Left renal cortex interstitium (tissue), 4 donors: Measurements from ENCODE around the gene TSC22D2. TPM values are rescaled to one million over a fixed set of nuclear protein-coding genes. Genes with fewer than 3 reads are reported as not detected.

ENCODE experiments used
- DNase-seq, 4 donors: peaks; one replicate each; pipeline ENCODE4 v3.0.0-alpha.2; 2013; ENCODE audit warnings: low read depth in 4 of 4, low spot score in 2 of 4, missing footprints in 1 of 4
- polyA plus RNA-seq, 4 donors: library from polyadenylated mRNA; unstranded; fragments of 120-200 nt; gene quantifications; one replicate each; pipeline ENCODE4 v1.2.1, GENCODE V29; 2013; ENCODE audit not compliant: insufficient read length in 4 of 4

TSC22D2 gene
- polyA plus RNA-seq, result 10 to 100 TPM; 53.6 to 75.7 (median 62.7) TPM

DNA sequence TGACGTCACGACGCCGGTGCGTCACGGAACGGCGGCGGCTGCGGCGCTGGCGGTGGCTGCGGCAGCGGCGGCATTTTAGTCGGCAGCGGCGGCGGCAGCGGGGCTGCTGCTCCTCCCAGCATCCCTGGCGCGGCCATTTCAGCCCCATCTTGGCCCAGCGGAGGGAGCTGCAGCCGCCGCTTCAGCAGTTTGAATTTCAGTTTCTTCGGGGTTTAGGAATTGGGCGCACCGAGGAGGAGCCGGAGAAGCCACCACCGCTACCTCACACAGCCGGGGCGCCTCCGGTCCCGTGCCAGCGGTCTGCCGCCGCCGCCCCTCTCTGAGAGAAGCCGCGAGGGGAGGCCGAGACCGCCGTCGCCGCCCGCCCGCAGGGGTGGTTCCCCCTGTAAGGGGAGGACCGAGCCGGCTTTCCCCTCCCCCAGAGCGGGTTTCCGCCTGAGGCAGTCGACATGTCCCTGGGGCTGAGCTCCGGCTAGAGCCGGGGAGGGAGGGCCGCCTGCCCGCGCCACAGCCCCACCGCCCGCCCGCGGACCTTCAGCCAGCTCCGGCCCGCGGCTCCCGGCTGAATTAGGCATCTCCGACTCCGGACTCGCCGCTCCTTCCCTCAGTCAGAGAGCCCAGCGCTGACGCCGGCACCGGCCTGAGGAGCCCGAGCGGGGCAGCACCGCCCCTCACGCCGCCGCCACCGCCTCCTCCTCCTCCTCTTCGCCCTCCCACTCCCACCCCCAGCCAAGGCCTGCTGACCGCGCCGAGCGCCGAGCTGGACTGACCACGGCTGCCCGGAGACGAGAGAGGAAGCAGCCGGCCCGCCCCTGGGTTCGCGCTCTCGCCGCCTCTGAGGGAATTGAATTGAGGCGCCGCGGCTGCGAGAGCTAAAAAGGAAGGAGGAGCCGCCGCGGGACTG lies at the start of gene TSC22D2:
Gene TSC22D2, plus strand, starts transcription at position 78 of the 904 bp plus-strand sequence. CDS start 1,053 bp downstream, outside the sequence.
- DNase-seq, result peak in 3 of 4 donors; percentile 88 to 91 (median 91)

DNA sequence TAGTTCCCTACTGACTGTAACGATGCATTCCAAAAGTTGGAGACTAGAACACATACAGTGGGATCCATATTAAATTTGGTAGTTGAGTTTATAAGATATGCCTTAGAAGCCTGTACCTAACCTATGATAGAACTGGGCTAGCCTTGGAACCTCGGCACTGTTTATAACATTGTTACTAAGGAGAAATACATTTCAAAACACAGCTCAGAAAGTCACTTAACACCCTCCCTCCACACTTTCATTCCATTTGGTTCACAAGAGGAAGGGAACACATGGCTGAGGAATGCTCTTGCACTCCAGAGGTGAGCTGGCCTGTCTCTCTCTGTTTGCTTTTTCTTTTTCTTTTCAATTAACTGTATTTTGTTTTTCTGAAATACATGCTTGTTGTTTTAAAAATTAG lies 48.7 kb upstream of the TSC22D2 start:
- no peak for DNase-seq

DNA sequence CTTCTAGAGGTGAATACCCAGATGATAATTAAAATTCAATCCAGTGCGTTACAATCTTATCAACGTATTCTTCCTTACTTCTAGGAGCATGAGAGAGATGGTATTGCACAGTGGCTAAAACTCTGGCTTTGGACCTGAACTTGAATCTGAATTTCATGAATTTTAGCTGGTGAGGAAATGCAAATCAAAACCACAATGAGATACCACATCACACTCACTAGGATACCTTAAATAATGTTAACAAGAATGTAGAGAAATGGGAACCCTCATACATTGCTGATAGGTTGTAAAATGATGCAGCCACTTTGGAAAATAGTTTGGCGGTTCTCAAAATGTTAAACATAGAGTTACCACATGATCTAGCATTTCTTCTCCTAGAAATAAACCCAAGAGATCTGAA lies 47.1 kb upstream of the TSC22D2 start:
- no peak for DNase-seq

GRCh38 chr3:150362515-150363302 lies 45.4 kb upstream of the TSC22D2 start:
- no peak for DNase-seq

GRCh38 chr3:150363420-150363819 lies 44.7 kb upstream of the TSC22D2 start:
- DNase-seq, result no peak

GRCh38 chr3:150365132-150365604 lies 42.9 kb upstream of the TSC22D2 start:
- no peak for DNase-seq

DNA sequence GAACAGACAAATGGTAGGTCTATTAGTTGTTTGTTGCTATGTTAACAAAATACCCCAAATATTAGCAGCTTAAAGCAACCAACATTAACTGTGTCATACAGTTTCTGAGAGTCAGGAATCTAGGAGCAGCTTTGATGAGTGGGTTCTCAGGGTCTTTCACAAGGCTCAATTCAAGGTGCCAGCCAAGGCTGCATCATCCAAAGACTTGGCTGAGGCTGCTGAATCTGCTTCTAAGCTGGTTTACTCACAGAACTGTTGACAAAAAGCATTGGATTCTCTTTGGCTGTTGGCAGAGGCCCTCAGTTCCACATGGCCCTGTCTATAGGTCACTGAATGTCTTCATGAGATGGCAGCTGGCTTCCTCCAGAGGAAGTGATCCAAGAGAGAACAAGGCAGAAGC lies 40.3 kb upstream of the TSC22D2 start:
- DNase-seq, result no peak

GRCh38 chr3:150370122-150370602 lies 37.9 kb upstream of the TSC22D2 start:
- peak in 1 of 4 donors; percentile 59 for DNase-seq

DNA sequence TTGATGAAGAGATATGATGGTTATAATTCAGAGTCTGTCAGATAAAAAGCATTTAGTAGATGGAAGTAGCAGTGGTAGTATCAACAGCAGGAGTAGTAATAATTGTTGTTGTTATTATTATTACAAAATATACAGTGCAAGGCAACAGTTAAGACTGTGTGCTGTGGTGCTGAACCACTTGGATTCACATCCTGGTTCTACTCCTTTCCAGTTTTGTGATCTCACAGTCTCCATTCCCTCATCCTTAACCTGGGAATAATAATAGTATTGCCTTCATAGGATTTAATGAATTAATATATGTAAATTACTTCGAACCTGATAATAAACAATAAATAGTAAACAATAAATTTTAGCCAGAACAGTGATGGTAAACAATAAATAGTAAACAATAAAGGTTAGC lies 37.1 kb upstream of the TSC22D2 start:
- DNase-seq, result no peak

GRCh38 chr3:150371741-150372254 lies 36.3 kb upstream of the TSC22D2 start:
- DNase-seq, result peak; percentile 70 to 91 (median 84)

- DNase-seq, result no peak
These were observed 35.8 kb upstream of the TSC22D2 start for GRCh38 chr3:150372320-150372719.

GRCh38 chr3:150372722-150373121 lies 35.4 kb upstream of the TSC22D2 start:
- no peak for DNase-seq

DNA sequence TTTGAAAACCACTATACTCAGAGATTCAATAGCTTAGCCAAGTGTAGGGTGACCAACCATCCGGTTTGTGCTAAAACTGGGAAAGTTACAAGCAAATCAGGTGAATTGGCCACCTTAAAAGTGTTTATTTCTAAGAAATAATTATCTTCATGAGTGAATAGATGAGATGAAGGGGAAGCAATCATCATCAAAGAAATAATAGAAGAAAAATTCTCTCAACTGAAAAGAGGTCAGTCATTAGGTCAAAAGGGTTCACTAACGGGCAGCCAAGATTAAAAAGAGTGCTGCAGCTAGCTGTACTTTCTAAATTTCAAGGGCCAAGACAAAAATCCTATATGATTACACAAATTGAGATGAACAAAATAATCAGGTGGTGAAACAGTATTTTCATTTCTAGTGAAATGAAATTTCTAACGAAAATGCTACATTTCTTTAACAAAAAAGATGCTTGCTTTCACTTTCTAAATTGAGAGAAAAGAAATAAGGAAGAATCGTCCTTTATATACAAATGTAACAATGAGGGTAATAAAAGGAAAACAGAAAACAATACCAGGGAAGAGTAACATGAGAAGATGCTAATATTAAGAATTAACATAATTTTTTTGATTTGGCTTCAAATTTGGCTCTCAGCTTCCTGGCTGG lies 34.7 kb upstream of the TSC22D2 start:
- no peak for DNase-seq

- no peak for DNase-seq
These were observed 33.1 kb upstream of the TSC22D2 start for GRCh38 chr3:150374975-150375374.

GRCh38 chr3:150376001-150376848 lies 31.9 kb upstream of the TSC22D2 start:
- DNase-seq, result no peak

- no peak for DNase-seq
These were observed 30.3 kb upstream of the TSC22D2 start for GRCh38 chr3:150377601-150378300.

- no peak for DNase-seq
These were observed 29.8 kb upstream of the TSC22D2 start for GRCh38 chr3:150378301-150378748.

DNA sequence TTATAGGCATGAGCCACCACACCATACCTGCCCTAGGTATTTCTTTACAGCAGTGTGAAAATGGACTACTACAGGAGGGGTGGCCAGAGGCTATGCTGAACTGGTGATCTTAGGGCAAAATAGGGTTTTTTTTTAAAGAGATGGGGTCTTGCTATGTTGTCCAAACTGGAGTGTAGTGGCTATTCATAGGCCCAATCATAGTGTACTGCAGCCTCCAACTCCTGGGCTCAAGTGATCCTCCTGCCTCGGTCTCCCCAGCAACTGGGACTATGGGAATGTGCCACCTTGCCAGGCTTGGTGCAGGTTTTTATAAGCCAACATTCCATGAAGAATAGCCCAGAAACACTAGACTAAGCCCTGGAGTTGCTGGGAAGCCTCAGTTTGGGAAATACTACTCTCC lies 28.6 kb upstream of the TSC22D2 start:
- no peak for DNase-seq
